Kidney epithelial cell (primary cell): ENCODE results near the gene M1AP. TPM values are rescaled to one million over a fixed set of nuclear protein-coding genes. Genes with fewer than 3 reads are reported as not detected.

ENCODE experiments used
- DNase-seq: peaks from one replicate; pipeline ENCODE4 v3.0.0-alpha.2; 2010; ENCODE audit warnings: low read depth
- H3K27me3 ChIP-seq: 2 replicates; pipeline ENCODE4 v1.6.0; 2011; ENCODE audit warnings: low read length; ENCODE audit not compliant: control insufficient read depth, insufficient read depth
- H3K36me3 ChIP-seq: 2 replicates; pipeline ENCODE4 v1.5.1; 2011; ENCODE audit warnings: low read length; ENCODE audit not compliant: control insufficient read depth, insufficient read depth
- H3K4me3 ChIP-seq: 2 replicates; pipeline ENCODE4 v1.5.1; 2011; ENCODE audit warnings: low read depth, mild to moderate bottlenecking, control low read depth, low read length
- total RNA-seq: library from RNA; depleted of rRNA; stranded (reverse); fragments of >200 nt; gene quantifications from 2 replicates; pipeline ENCODE4 v1.2.3, GENCODE V29; 2015
- TF ChIP-seq, protein P1 (sequence below): IDR thresholded peaks from 2 replicates; pipeline ENCODE4 v1.5.1; 2011; ENCODE audit warnings: mild to moderate bottlenecking, moderate library complexity, low read length, control low read depth, inconsistent platforms; ENCODE audit not compliant: insufficient read depth, poor library complexity, severe bottlenecking

M1AP gene
- total RNA-seq, 1 donor from 2014 or later: 1.3 TPM

- TF ChIP-seq, protein P1, sequence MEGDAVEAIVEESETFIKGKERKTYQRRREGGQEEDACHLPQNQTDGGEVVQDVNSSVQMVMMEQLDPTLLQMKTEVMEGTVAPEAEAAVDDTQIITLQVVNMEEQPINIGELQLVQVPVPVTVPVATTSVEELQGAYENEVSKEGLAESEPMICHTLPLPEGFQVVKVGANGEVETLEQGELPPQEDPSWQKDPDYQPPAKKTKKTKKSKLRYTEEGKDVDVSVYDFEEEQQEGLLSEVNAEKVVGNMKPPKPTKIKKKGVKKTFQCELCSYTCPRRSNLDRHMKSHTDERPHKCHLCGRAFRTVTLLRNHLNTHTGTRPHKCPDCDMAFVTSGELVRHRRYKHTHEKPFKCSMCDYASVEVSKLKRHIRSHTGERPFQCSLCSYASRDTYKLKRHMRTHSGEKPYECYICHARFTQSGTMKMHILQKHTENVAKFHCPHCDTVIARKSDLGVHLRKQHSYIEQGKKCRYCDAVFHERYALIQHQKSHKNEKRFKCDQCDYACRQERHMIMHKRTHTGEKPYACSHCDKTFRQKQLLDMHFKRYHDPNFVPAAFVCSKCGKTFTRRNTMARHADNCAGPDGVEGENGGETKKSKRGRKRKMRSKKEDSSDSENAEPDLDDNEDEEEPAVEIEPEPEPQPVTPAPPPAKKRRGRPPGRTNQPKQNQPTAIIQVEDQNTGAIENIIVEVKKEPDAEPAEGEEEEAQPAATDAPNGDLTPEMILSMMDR: no peak
- H3K4me3 ChIP-seq: peak overlapping the region; percentile 68
- H3K36me3 ChIP-seq: no peaks in the 10 kb centered on the region
- H3K27me3 ChIP-seq: no peaks in the 10 kb centered on the region
- no peak for DNase-seq
These were observed 5.5 kb upstream of the M1AP start for GRCh38 chr2:74653589-74653984.

DNA sequence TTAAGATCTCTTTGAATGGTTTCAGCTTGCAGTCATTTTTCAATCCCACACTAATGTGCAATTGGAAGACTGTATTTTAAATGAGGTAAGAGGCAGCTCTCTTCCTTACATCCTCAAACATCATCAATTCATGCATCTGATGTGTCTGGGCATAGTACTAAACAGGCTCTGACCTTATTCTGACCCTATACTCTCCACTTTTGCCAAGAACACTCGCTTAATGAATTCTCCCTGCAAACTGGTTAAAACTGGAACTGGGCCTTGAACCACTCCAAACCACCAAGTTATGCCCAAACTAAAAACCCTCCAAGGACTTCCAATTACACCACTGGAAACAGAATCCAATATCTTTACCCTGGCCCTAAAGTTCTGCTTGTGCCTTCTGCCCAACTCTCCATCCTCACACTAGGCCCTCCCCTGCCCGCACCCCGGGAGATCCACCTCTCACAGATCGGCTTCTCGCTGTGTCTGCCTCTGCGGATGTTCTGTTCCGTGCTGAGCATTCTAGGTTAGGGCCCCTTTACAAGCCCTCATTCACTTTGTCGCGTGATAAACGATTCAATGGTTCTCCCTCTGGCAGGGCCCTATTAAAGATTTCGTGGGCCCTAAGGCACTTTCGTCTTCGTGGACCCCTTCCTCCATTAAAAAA is 1.2 kb downstream of the M1AP start:
- no peak for DNase-seq
- no peaks in the 10 kb centered on the region for H3K36me3 ChIP-seq
- no peak overlapping the region for H3K4me3 ChIP-seq
- TF ChIP-seq, protein P1: no peak
- peaks cover 3% of the 10 kb centered on the region for H3K27me3 ChIP-seq

- TF ChIP-seq, protein P1: no peak
- H3K4me3 ChIP-seq: no peak overlapping the region
- DNase-seq: no peak
These were observed 1.9 kb downstream of the M1AP start for GRCh38 chr2:74646201-74646600.

DNA sequence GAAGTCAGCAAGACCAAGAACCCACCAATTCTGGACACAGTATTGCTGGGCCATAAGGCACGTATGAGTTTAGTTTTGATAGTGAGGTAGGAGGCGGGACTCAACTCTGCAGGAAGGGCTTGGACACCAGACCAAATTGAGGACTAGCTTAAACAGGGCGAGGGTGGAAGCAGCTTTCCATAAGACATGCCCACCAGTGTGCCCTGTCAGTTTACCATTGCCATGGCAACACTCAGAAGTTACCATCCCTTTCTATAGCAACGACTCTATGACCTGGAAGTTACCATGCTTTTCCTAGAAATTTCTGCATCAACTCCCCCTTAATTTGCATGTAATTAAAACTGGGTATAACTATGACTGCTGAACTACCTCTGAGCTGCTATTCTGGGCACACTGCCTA is 2.8 kb downstream of the M1AP start:
- DNase-seq: no peak
- H3K4me3 ChIP-seq: no peak overlapping the region
- peaks cover 3% of the 10 kb centered on the region for H3K27me3 ChIP-seq
- H3K36me3 ChIP-seq: no peaks in the 10 kb centered on the region
- TF ChIP-seq, protein P1: no peak

More at GRCh38 chr2:74646201-74646600, 1.9 kb downstream of the M1AP start:
- Histone ChIP-seq H3K27me3 (peaks cover 3% of the 10 kb centered on the region), H3K36me3 (no peaks in the 10 kb centered on the region)

DNA sequence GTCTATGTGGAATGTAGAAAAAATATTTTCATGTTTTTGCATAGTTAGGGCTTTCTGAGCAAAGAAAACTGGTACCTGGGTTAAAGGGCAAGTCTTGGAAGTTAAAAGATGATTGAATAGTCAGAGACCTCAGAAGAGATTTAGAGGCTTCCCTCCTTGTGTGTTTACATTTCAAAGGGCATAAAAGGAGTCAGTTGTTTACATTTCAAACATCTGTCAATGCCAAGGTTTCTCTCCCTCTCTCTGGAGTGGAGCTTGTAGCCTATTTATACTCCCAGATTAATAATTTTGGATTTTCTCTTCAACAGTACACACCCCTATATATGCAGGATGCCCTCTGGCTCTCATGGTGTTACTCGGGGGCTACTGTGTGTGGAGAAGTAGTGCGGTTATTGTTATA is 8.6 kb downstream of the M1AP start:
- Histone ChIP-seq H3K4me3 (no peak overlapping the region), H3K27me3 (no peaks in the 10 kb centered on the region), H3K36me3 (no peaks in the 10 kb centered on the region)
- DNase-seq: no peak
- TF ChIP-seq, protein P1: no peak

DNA sequence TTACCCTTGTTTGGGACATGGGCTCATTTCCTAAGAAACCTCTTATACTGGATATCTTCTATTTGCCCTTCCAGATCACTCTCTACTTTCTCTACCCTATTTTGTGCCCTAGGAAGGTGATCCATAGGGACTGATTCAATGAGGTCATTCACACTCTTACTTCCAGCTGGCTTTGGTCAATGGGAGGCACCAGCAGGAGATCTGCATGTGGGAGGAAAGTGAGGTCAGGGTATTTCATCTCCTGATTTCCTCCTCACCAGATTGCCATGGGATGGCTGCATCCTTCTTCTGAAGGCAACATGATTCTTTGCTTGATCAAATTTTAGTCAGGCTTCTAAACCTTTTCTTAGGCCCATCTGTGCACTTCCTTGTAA is 15.2 kb downstream of the M1AP start:
- H3K36me3 ChIP-seq: no peaks in the 10 kb centered on the region
- H3K27me3 ChIP-seq: no peaks in the 10 kb centered on the region
- H3K4me3 ChIP-seq: no peak overlapping the region
- no peak for DNase-seq
- TF ChIP-seq, protein P1: no peak
